ENCODE results near the gene DLGAP4.

DNA sequence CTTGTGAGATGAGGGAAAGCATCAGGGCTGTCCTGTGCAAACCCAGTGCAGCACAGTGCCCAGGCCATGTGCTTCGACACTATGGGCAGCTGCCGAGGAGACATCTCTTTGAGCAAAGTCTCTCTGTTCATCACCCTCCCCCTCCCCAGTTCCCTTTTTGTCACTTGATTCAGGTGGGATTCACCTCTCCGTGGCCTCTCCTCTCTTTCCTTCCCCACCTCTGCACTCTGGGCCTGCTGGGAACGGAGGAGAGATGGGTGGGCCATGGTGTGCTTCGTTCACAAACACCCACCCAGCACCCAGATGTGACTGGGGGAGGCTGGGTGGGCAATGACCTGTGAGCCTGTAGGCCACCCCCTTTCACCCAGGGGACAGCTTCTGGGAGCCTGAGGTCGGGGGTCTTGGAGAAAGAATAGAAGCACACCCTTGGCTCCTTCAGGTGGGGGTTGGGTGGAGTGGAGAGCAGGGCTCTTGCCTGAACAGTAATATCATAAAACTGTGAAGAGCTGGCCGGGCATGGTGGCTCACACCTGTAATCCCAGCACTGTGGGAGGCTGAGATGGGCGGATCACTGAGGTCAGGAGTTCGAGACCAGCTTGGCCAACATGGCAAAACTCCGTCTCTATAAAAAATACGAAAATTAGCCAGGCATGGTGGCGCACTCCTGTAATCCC is 33.5 kb upstream of the DLGAP4 start:
- TF ChIP-seq KAT2B (IDR thresholded peaks at IDR 0.05; ENCODE audit: low read depth, low read length), result no peak
- TF ChIP-seq FOXO4 (CRISPR knock-in tag; IDR thresholded peaks at IDR 0.05), result no peak
- no peak for TF ChIP-seq FOXJ3 (CRISPR knock-in tag; IDR thresholded peaks at IDR 0.05)
- TF ChIP-seq CHD2 (IDR thresholded peaks at IDR 0.05; ENCODE audit: low read depth, low read length), result no peak
- TF ChIP-seq ZNF444 (CRISPR knock-in tag; IDR thresholded peaks at IDR 0.05), result no peak
- TF ChIP-seq TGIF2 (CRISPR knock-in tag; IDR thresholded peaks at IDR 0.05), result no peak
- no peak for TF ChIP-seq CTCF (IDR thresholded peaks at IDR 0.05 in 2 of 3, conservative IDR thresholded peaks at IDR 0.05 in 1 of 3; ENCODE audit: insufficient read depth in 2 of 3, low read depth in 1 of 3, low read length in 3 of 3)
- TF ChIP-seq CREB1 (IDR thresholded peaks at IDR 0.05), result no peak
- TF ChIP-seq CREB1 (CRISPR knock-in tag; IDR thresholded peaks at IDR 0.05), result no peak
- no peak for TF ChIP-seq ZNF696 (CRISPR knock-in tag; conservative IDR thresholded peaks at IDR 0.05)
- TF ChIP-seq, protein P1, sequence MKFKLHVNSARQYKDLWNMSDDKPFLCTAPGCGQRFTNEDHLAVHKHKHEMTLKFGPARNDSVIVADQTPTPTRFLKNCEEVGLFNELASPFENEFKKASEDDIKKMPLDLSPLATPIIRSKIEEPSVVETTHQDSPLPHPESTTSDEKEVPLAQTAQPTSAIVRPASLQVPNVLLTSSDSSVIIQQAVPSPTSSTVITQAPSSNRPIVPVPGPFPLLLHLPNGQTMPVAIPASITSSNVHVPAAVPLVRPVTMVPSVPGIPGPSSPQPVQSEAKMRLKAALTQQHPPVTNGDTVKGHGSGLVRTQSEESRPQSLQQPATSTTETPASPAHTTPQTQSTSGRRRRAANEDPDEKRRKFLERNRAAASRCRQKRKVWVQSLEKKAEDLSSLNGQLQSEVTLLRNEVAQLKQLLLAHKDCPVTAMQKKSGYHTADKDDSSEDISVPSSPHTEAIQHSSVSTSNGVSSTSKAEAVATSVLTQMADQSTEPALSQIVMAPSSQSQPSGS (CRISPR knock-in tag; IDR thresholded peaks at IDR 0.05), result no peak
- no peak for TF ChIP-seq POLR2A (conservative IDR thresholded peaks at IDR 0.05)
- TF ChIP-seq YBX1 (IDR thresholded peaks at IDR 0.05), result no peak
- TF ChIP-seq ATF7 (IDR thresholded peaks at IDR 0.05), result no peak

Data from K562 (cell line).